ENCODE data around the gene ZHX3. TPM values are rescaled to one million over a fixed set of nuclear protein-coding genes. Genes with fewer than 3 reads are reported as not detected.
A peak's percentile ranks its signal among the peaks of the same experiment; 100 is the strongest.

ZHX3 gene
- total RNA-seq, 1 donor from 2014 or later = 34.5 TPM

DNA sequence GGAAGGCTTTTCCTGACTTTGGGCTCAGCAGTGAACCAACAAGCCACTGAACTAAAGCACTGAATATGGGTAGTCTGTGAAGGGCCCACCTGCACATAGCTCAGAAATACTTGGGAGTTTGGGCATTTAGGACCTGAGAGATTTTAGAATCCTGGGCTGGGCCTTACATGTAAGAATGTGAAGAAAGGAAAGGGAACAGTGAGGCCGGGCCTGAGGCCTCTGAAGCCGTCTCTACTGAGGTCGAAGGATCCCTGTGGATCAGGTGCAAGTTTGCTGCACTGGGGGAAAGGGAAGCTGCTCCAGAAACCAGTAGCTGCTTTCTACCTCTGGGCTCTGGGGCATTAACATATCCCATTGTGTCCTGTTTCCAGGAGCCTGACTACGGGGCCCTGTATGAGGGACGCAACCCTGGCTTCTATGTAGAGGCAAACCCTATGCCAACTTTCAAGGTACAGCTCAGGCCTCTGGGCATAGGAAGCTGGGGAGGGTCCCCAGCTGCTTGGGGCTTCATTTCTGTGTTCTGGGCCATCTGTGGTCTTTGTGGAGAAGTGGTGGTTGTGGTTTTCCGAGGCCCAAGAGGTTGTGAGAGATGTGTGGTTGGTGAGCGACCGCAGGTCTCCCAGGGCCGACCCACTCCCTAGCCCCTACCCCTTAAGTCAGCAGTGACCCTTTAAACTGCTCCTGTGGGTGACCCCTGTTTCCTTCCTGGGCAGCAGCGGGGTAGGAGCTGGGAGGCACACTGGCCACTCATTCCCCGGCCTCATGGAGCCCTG, 149.9 kb downstream of the ZHX3 start:
- Histone ChIP-seq H3K27ac (peak overlapping the region; percentile 31), H3K36me3 (peaks cover 99% of the 10 kb centered on the region), H3K9me3 (no peaks in the 10 kb centered on the region), H3K4me1 (peaks cover 12% of the 10 kb centered on the region), H3K4me3 (no peak overlapping the region), H3K27me3 (ENCODE audit: low read depth) (no peaks in the 10 kb centered on the region)
- no peak for ATAC-seq
- TF ChIP-seq, protein P1, sequence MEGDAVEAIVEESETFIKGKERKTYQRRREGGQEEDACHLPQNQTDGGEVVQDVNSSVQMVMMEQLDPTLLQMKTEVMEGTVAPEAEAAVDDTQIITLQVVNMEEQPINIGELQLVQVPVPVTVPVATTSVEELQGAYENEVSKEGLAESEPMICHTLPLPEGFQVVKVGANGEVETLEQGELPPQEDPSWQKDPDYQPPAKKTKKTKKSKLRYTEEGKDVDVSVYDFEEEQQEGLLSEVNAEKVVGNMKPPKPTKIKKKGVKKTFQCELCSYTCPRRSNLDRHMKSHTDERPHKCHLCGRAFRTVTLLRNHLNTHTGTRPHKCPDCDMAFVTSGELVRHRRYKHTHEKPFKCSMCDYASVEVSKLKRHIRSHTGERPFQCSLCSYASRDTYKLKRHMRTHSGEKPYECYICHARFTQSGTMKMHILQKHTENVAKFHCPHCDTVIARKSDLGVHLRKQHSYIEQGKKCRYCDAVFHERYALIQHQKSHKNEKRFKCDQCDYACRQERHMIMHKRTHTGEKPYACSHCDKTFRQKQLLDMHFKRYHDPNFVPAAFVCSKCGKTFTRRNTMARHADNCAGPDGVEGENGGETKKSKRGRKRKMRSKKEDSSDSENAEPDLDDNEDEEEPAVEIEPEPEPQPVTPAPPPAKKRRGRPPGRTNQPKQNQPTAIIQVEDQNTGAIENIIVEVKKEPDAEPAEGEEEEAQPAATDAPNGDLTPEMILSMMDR (IDR thresholded peaks at IDR 0.05) = no peak
- intact Hi-C loops (cut with DNase I) = no loop called here
- DNase-seq = peak; percentile 10

DNA sequence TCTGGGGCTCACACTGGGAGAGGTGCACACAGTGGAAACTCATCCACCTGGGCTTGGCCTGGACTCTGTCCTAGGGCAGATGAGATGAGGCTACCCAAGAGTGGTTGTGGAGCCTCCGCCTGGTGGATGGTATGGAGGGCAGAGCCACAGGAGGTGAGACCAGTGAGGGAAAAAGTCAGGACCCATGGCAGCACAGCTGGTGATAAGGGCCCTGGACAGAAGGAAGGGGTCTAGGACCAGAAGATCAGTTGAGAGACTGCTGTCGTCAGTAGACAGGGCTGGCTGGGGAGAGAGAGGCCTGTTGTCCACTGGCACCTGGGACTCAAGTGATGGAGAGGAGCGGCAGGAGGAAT, 150.4 kb downstream of the ZHX3 start:
- H3K27ac ChIP-seq = no peak overlapping the region

DNA sequence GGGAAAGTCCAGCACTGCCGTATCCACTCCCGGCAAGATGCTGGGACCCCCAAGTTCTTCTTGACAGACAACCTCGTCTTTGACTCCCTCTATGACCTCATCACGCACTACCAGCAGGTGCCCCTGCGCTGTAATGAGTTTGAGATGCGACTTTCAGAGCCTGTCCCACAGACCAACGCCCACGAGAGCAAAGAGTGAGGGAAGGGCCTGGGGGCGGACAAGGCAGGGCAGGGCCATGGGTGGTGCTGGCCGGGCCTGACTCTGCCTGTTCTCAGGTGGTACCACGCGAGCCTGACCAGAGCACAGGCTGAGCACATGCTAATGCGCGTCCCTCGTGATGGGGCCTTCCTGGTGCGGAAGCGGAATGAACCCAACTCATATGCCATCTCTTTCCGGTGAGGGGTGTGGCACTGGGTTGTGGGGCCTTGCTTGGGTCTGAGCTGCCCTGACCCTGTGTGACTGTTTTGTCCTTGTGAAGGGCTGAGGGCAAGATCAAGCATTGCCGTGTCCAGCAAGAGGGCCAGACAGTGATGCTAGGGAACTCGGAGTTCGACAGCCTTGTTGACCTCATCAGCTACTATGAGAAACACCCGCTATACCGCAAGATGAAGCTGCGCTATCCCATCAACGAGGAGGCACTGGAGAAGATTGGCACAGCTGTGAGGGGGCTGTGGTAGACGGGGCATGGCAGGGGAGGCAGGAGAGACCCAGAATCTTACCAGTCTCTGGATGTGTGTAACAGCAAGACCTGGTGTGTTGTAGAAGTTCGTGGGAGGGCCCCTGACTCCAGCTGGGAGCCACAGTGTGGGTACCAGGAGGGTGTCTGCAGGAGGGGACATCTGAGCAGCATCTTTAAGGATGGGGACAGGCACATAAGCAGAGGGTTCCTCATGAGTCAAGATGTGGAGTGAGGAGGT, 151.1 kb downstream of the ZHX3 start:
- DNase-seq (no peak), ATAC-seq (no peak)
- Histone ChIP-seq H3K4me1 (no peaks in the 10 kb centered on the region), H3K36me3 (peaks cover 92% of the 10 kb centered on the region), H3K27me3 (ENCODE audit: low read depth) (no peaks in the 10 kb centered on the region), H3K4me3 (no peak overlapping the region), H3K27ac (no peak overlapping the region), H3K9me3 (no peaks in the 10 kb centered on the region)
- intact Hi-C loops (cut with DNase I) = no loop called here
- TF ChIP-seq, protein P1 (IDR thresholded peaks at IDR 0.05) = no peak

More for the DNA sequence above, 150.4 kb downstream of the ZHX3 start:
- TF ChIP-seq, protein P1 (IDR thresholded peaks at IDR 0.05) = no peak
- H3K36me3 ChIP-seq = peaks cover 98% of the 10 kb centered on the region
- intact Hi-C loops (cut with DNase I) = no loop called here
- DNase-seq (no peak), ATAC-seq (no peak)
- no peaks in the 10 kb centered on the region for H3K27me3 ChIP-seq (ENCODE audit: low read depth)
- no peak overlapping the region for H3K4me3 ChIP-seq
- H3K4me1 ChIP-seq = peaks cover 6% of the 10 kb centered on the region
- no peaks in the 10 kb centered on the region for H3K9me3 ChIP-seq

DNA sequence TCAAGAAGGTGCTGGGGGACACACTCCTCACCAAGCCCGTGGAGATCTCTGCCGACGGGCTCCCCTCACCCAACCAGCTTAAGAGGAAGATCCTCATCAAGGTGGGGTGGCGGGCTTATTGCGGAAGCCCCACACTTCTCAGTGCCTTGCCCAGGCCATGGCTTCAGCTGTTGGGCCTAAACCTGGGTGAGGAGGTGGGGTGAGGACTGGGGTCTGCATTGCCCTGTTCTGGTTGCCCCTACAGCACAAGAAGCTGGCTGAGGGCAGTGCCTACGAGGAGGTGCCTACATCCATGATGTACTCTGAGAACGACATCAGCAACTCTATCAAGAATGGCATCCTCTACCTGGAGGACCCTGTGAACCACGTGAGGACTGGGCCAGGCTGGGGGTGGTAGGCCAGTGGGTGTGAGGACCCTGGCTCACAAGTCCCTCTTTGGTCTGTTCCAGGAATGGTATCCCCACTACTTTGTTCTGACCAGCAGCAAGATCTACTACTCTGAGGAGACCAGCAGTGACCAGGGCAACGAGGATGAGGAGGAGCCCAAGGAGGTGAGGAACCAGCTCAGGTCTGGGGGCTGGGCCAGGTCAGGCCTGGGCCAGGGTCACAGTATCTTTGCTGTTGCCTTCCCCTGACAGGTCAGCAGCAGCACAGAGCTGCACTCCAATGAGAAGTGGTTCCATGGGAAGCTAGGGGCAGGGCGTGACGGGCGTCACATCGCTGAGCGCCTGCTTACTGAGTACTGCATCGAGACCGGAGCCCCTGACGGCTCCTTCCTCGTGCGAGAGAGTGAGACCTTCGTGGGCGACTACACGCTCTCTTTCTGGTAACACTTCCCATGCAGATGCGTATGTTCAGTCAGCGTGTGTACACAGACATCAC, 152.3 kb downstream of the ZHX3 start:
- ATAC-seq (no peak), DNase-seq (no peak)
- Histone ChIP-seq H3K27me3 (ENCODE audit: low read depth) (no peaks in the 10 kb centered on the region), H3K36me3 (peaks cover 83% of the 10 kb centered on the region), H3K4me1 (peaks cover under 1% of the 10 kb centered on the region), H3K27ac (no peak overlapping the region), H3K4me3 (no peak overlapping the region), H3K9me3 (no peaks in the 10 kb centered on the region)
- intact Hi-C loops (cut with DNase I) = no loop called here
- TF ChIP-seq, protein P1 (IDR thresholded peaks at IDR 0.05) = no peak

DNA sequence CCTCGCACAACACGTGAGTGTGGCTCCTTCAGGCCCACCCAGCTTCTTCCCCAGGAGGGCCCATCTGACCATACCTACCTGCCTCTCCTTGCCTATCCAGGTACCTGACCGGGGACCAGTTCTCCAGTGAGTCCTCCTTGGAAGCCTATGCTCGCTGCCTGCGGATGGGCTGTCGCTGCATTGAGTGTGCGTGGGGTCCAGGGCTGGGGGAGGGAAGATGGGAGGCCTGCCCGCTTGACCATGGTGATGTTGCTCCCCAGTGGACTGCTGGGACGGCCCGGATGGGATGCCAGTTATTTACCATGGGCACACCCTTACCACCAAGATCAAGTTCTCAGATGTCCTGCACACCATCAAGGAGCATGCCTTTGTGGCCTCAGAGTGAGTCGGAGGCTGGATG, 153.7 kb downstream of the ZHX3 start:
- intact Hi-C loops (cut with DNase I) = no loop called here
- Histone ChIP-seq H3K4me3 (no peak overlapping the region), H3K27ac (no peak overlapping the region), H3K4me1 (peaks cover 13% of the 10 kb centered on the region), H3K36me3 (peaks cover 77% of the 10 kb centered on the region), H3K9me3 (no peaks in the 10 kb centered on the region), H3K27me3 (ENCODE audit: low read depth) (no peaks in the 10 kb centered on the region)
- ATAC-seq (no peak), DNase-seq (no peak)
- TF ChIP-seq, protein P1 (IDR thresholded peaks at IDR 0.05) = no peak
